Measurements from ENCODE around the gene SPINK1.
"Not testable (repeated sequence)": the region's sequence is repeated elsewhere in the genome, so short reads cannot be mapped to it uniquely, and the experiment has no call there.

SPINK1 gene

GRCh38 chr5:147818290-147818689 lies 13.2 kb downstream of the SPINK1 start:
- CTCF ChIA-PET: interaction anchor here (0.9 kb wide), 1 partner anchor 189 kb away, joined by 3 read pairs; no protein-coding TSS in a partner anchor
- no peak for DNase-seq (ENCODE audit: low read depth, low spot score)
- TF ChIP-seq, protein P1, sequence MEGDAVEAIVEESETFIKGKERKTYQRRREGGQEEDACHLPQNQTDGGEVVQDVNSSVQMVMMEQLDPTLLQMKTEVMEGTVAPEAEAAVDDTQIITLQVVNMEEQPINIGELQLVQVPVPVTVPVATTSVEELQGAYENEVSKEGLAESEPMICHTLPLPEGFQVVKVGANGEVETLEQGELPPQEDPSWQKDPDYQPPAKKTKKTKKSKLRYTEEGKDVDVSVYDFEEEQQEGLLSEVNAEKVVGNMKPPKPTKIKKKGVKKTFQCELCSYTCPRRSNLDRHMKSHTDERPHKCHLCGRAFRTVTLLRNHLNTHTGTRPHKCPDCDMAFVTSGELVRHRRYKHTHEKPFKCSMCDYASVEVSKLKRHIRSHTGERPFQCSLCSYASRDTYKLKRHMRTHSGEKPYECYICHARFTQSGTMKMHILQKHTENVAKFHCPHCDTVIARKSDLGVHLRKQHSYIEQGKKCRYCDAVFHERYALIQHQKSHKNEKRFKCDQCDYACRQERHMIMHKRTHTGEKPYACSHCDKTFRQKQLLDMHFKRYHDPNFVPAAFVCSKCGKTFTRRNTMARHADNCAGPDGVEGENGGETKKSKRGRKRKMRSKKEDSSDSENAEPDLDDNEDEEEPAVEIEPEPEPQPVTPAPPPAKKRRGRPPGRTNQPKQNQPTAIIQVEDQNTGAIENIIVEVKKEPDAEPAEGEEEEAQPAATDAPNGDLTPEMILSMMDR (IDR thresholded peaks at IDR 0.05; ENCODE audit: insufficient read depth, low read length, missing control alignments): no peak
- POLR2A ChIA-PET: no interaction called here
- no peak overlapping the region for H3K4me3 ChIP-seq (ENCODE audit: low read depth, low read length)

DNA sequence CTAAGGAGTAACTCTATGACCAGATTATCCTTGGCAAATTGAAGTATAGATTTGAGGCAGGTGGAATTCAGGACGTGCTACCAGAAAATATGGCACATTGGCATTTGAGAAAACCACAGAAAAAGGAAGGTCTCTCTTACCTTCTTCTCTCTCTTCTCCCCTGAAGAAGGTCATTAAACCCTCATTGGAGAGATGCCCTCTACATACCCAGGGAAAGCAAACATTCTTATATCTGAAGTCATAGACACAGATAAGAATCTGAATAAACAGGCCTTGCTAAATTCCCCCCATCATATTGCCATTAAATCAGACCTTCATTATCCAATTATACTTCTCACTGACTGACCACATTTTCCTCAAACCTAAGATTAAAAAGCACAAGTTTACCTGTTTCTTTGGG lies 17.8 kb downstream of the SPINK1 start:
- POLR2A ChIA-PET: no interaction called here
- no peak overlapping the region for H3K4me3 ChIP-seq (ENCODE audit: low read depth, low read length)
- DNase-seq (ENCODE audit: low read depth, low spot score): no peak
- CTCF ChIA-PET: no interaction called here
- TF ChIP-seq, protein P1 (IDR thresholded peaks at IDR 0.05; ENCODE audit: insufficient read depth, low read length, missing control alignments): no peak

- no peak overlapping the region for H3K4me3 ChIP-seq (ENCODE audit: low read depth, low read length)
- no peak for DNase-seq (ENCODE audit: low read depth, low spot score)
- CTCF ChIA-PET: no interaction called here
- TF ChIP-seq, protein P1 (IDR thresholded peaks at IDR 0.05; ENCODE audit: insufficient read depth, low read length, missing control alignments): no peak
- POLR2A ChIA-PET: no interaction called here
Measured at GRCh38 chr5:147809830-147810666, 21.4 kb downstream of the SPINK1 start.

GRCh38 chr5:147805030-147805454 lies 26.4 kb downstream of the SPINK1 start:
- TF ChIP-seq, protein P1 (IDR thresholded peaks at IDR 0.05; ENCODE audit: insufficient read depth, low read length, missing control alignments): no peak
- no peak for DNase-seq (ENCODE audit: low read depth, low spot score)
- POLR2A ChIA-PET: no interaction called here
- no peak overlapping the region for H3K4me3 ChIP-seq (ENCODE audit: low read depth, low read length)
- CTCF ChIA-PET: interaction anchor here (1.3 kb wide), 1 partner anchor 18 kb away, joined by 3 read pairs; no protein-coding TSS in a partner anchor

GRCh38 chr5:147804334-147804733 lies 27.1 kb downstream of the SPINK1 start:
- no peak for DNase-seq (ENCODE audit: low read depth, low spot score)
- ChIA-PET CTCF (interaction anchor here (1.3 kb wide), 1 partner anchor 19 kb away, joined by 3 read pairs; no protein-coding TSS in a partner anchor), POLR2A (no interaction called here)
- no peak overlapping the region for H3K4me3 ChIP-seq (ENCODE audit: low read depth, low read length)
- TF ChIP-seq, protein P1 (IDR thresholded peaks at IDR 0.05; ENCODE audit: insufficient read depth, low read length, missing control alignments): no peak

- TF ChIP-seq, protein P1 (IDR thresholded peaks at IDR 0.05; ENCODE audit: insufficient read depth, low read length, missing control alignments): no peak
- CTCF ChIA-PET: interaction anchor here (1.3 kb wide), 1 partner anchor 19 kb away, joined by 3 read pairs; no protein-coding TSS in a partner anchor
- no peak overlapping the region for H3K4me3 ChIP-seq (ENCODE audit: low read depth, low read length)
- POLR2A ChIA-PET: no interaction called here
- DNase-seq (ENCODE audit: low read depth, low spot score): no peak
Measured at GRCh38 chr5:147803926-147804325, 27.5 kb downstream of the SPINK1 start.

GRCh38 chr5:147803161-147803560 lies 28.3 kb downstream of the SPINK1 start:
- CTCF ChIA-PET; POLR2A ChIA-PET; H3K4me3 ChIP-seq (ENCODE audit: low read depth, low read length); DNase-seq (ENCODE audit: low read depth, low spot score): not testable (repeated sequence)

All from AG04449 (cell line).